ENCODE measurements around the gene CCDC66. TPM values are rescaled to one million over a fixed set of nuclear protein-coding genes. Genes with fewer than 3 reads are reported as not detected.

Gene CCDC66
- total and polyA plus RNA-seq, 2 of the 8 experiments (the other 6 are each of a cell fraction or from before 2014, with no cell fraction given), result 9.6 to 29.3 TPM

- Histone ChIP-seq H3K9ac (replicated peaks in 1 of 4; ENCODE audit: extremely low read depth in 1 of 4, low read depth in 3 of 4, low read length in 3 of 4) (no peak overlapping the region), H3K27me3 (replicated peaks in 1 of 4; ENCODE audit: control insufficient read depth in 3 of 4, extremely low read depth in 1 of 4, insufficient read depth in 3 of 4, low read length in 3 of 4) (no peaks in the 10 kb centered on the region), H3K79me2 (ENCODE audit: control insufficient read depth in 1 of 2, insufficient read depth in 2 of 2, low read length in 2 of 2) (no peaks in the 10 kb centered on the region), H4K20me1 (replicated peaks in 1 of 2; ENCODE audit: control insufficient read depth in 1 of 2, insufficient read depth in 2 of 2, low read length in 2 of 2) (no peaks in the 10 kb centered on the region), H2BK120ac (replicated peaks; ENCODE audit: low read depth, low read length) (no peak overlapping the region), H3K4ac (replicated peaks; ENCODE audit: insufficient read length, low read depth, low read length) (no peak overlapping the region), H4K91ac (replicated peaks; ENCODE audit: insufficient read length, low read length) (no peak overlapping the region), H2BK15ac (ENCODE audit: low read length) (no peak overlapping the region), H4K5ac (ENCODE audit: insufficient read length, low read depth, low read length) (no peak overlapping the region), H3K23me2 (ENCODE audit: low read depth, low read length) (no peaks in the 10 kb centered on the region), H4K8ac (ENCODE audit: extremely low read depth, insufficient read depth, low read length) (no peak overlapping the region), H2AK5ac (ENCODE audit: low read depth, low read length) (no peak overlapping the region), H3K27ac (ENCODE audit: low read depth, low read length) (no peak overlapping the region), H3K14ac (ENCODE audit: insufficient read length) (no peak overlapping the region), H3K36me3 (ENCODE audit: control insufficient read depth in 2 of 4, insufficient read depth in 4 of 4, low read length in 3 of 4) (peaks cover 7 to 46% (median 23%) of the 10 kb centered on the region in 4 experiments), H3K4me1 (replicated peaks in 1 of 4; ENCODE audit: control insufficient read depth in 3 of 4, insufficient read depth in 4 of 4, low read length in 3 of 4) (no peaks in the 10 kb centered on the region), H3K56ac (replicated peaks; ENCODE audit: insufficient read length, low read depth, low read length) (no peak overlapping the region), H3K79me1 (ENCODE audit: low read depth, low read length) (no peaks in the 10 kb centered on the region; the same call in 1 of the 2 replicates), H2AFZ (ENCODE audit: low read length) (no peak overlapping the region), H3K4me3 (ENCODE audit: extremely low read depth in 1 of 4, insufficient read depth in 2 of 4, low read depth in 3 of 4, low read length in 4 of 4) (no peak overlapping the region), H2BK12ac (ENCODE audit: low read depth, low read length) (no peak overlapping the region), H3K18ac (ENCODE audit: extremely low read depth, low read length) (no peak overlapping the region), H2BK5ac (ENCODE audit: low read depth, low read length) (no peak overlapping the region), H2BK20ac (ENCODE audit: low read length) (no peak overlapping the region), H3K23ac (ENCODE audit: insufficient read length) (no peak overlapping the region), H3K4me2 (ENCODE audit: insufficient read depth in 1 of 2, low read depth in 2 of 2, low read length in 2 of 2) (no peak overlapping the region), H3K9me3 (ENCODE audit: insufficient read depth in 2 of 2, low read depth in 1 of 2, low read length in 1 of 2) (no peaks in the 10 kb centered on the region)
- no peak for DNase-seq (ENCODE audit: low read depth in 1 of 2, low spot score in 2 of 2)
- ChIA-PET CTCF (ENCODE audit: partially characterized antibody) (interaction anchor here (0.6 to 2.0 kb wide), 6 partner anchors 16 to 359 kb away, joined by 3 to 6 read pairs (median 4); no protein-coding TSS in a partner anchor), POLR2A (ENCODE audit: partially characterized antibody) (interaction anchor here (0.6 to 2.1 kb wide), 3 partner anchors 10 to 659 kb away, joined by 3 to 7 read pairs (median 5); no protein-coding TSS in a partner anchor)
- no peak for TF ChIP-seq PHF8 (conservative IDR thresholded peaks at IDR 0.05; ENCODE audit: low read depth, low read length)
- no peak for FAIRE-seq
Measured at GRCh38 chr3:56629451-56629850, 72.5 kb downstream of the CCDC66 start.
